Lower leg skin (tissue), 4 donors: ENCODE measurements around the gene HNRNPU. TPM values are rescaled to one million over a fixed set of nuclear protein-coding genes. Genes with fewer than 3 reads are reported as not detected.

ENCODE experiments used
- DNase-seq, 2 donors: peaks; one replicate each; pipeline ENCODE4 v3.0.0-alpha.2; 2019; ENCODE audit warnings: low spot score in 2 of 2
- H3K4me3 ChIP-seq: fragments of 200-600 bp; sonication (generic); 2 replicates; pipeline ENCODE4 v1.5.1; 2017; ENCODE audit warnings: mild to moderate bottlenecking, low read depth; ENCODE audit not compliant: poor library complexity, severe bottlenecking
- POLR2A ChIP-seq, 2 donors: fragments of 450-650 bp; IDR thresholded peaks; one replicate each; pipeline ENCODE4 v1.6.1; 2016 to 2017; ENCODE audit warnings: antibody characterized with exemption in 2 of 2, mild to moderate bottlenecking in 1 of 2, moderate library complexity in 1 of 2
- WGBS, 2 donors: methylation state at CpG; one replicate each; pipeline ENCODE4 v1.1.5; 2018; 5-methylcytosine and 5-hydroxymethylcytosine counted together
- intact Hi-C: fragments of 100-400 bp; cut with DNase I; formaldehyde crosslinking; loops from one replicate; pipeline ENCODE4 v1.15.0; 2023; ENCODE audit warnings: low total_unique reads
- total RNA-seq, 4 donors: library from RNA; depleted of rRNA; stranded (reverse); fragments of >200 nt; gene quantifications; one replicate each; pipeline ENCODE4 v1.1.0, GENCODE V29; 2016
- TF ChIP-seq, protein P1 (sequence below), 3 donors: fragments of 450-650 bp; IDR thresholded peaks; one replicate each; pipeline ENCODE4 v1.5.1; 2016; ENCODE audit warnings: antibody characterized with exemption in 3 of 3, mild to moderate bottlenecking in 3 of 3, moderate library complexity in 2 of 3

The HNRNPU gene
- total RNA-seq, 4 donors from 2014 or later: 183 to 262 (median 209) TPM

DNA sequence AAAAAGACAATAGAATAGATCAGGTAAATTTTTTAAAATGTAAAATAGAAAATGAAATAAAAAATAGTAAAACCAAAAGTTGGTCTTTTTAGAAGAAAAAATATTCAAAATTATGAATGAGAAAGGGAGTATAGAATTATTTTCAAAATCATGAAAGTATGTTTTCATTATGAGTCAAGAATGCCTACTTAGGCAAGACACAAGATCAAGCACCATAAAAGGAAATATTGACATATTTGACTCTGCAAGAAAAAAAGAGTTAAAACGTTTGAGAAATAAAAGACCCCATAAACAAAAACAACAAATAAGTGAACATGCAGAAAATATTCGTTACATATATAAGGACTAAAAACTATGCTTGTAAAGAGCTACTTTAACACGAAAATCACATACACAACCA lies 33.7 kb downstream of the HNRNPU start:
- intact Hi-C loops: loop anchor here (10.0 kb wide), 1 partner anchor 134 kb away; a partner anchor contains a TSS

DNA sequence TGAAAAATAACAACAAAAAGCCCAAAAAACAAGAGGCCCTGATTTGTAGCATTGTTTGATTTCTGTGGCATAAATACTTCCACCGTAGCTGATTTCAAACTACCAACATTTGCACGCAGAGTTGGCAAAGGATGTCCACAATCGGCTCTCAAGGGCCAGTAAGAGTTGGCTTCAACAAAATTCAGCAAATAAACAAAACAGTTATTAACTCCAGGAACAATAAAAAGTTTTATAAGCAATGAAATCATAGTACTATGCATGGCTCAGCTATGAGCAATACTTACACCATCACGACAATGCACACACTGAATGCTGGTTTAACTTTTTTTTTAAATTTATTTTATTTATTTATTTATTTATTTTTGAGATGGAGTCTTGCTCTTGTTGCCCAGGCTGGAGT lies 37.6 kb downstream of the HNRNPU start:
- 86 to 87% methylated on average over 4 of the region's 4 CpGs for WGBS, 2 donors
- intact Hi-C loops: loop anchor here (10.0 kb wide), 1 partner anchor 1232 kb away; no protein-coding TSS in a partner anchor
- H3K4me3 ChIP-seq: no peak overlapping the region
- TF ChIP-seq, protein P1, sequence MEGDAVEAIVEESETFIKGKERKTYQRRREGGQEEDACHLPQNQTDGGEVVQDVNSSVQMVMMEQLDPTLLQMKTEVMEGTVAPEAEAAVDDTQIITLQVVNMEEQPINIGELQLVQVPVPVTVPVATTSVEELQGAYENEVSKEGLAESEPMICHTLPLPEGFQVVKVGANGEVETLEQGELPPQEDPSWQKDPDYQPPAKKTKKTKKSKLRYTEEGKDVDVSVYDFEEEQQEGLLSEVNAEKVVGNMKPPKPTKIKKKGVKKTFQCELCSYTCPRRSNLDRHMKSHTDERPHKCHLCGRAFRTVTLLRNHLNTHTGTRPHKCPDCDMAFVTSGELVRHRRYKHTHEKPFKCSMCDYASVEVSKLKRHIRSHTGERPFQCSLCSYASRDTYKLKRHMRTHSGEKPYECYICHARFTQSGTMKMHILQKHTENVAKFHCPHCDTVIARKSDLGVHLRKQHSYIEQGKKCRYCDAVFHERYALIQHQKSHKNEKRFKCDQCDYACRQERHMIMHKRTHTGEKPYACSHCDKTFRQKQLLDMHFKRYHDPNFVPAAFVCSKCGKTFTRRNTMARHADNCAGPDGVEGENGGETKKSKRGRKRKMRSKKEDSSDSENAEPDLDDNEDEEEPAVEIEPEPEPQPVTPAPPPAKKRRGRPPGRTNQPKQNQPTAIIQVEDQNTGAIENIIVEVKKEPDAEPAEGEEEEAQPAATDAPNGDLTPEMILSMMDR (IDR thresholded peaks at IDR 0.05): no peak
- no peak for TF ChIP-seq POLR2A (IDR thresholded peaks at IDR 0.05)
- DNase-seq: no peak

More for the DNA sequence above, 33.7 kb downstream of the HNRNPU start:
- DNase-seq: no peak
- TF ChIP-seq, protein P1 (IDR thresholded peaks at IDR 0.05): no peak
- TF ChIP-seq POLR2A (IDR thresholded peaks at IDR 0.05): no peak
- 76 to 84% methylated on average over 3 of the region's 3 CpGs for WGBS, 2 donors
- H3K4me3 ChIP-seq: no peak overlapping the region

DNA sequence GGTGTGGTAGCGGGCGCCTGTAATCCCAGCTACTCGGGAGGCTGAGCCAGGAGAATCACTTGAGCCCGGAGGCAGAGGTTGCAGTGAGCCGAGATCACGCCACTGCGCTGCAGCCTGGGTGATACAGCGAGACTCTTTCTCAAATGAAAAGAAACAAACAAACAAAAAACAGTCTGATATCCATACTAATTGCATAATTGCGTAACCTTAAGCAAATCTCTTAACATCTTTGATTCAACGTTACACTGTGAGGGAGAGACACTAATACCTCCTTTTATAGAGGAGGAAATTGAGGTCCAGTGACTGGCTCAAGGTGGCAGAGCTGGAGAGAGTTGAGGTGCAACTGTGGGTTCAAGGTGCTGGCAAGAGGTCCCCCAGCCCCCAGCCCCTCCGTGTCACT lies 41.5 kb downstream of the HNRNPU start:
- H3K4me3 ChIP-seq: no peak overlapping the region
- intact Hi-C loops: loop anchor here (10.0 kb wide), 1 partner anchor 1228 kb away; no protein-coding TSS in a partner anchor
- WGBS, 2 donors: 83 to 94% methylated on average over 11 of the region's 11 CpGs
- TF ChIP-seq POLR2A (IDR thresholded peaks at IDR 0.05): no peak
- TF ChIP-seq, protein P1 (IDR thresholded peaks at IDR 0.05): no peak
- DNase-seq: no peak

- no peak overlapping the region for H3K4me3 ChIP-seq
- no peak for TF ChIP-seq POLR2A (IDR thresholded peaks at IDR 0.05)
- TF ChIP-seq, protein P1 (IDR thresholded peaks at IDR 0.05): no peak
- intact Hi-C loops: loop anchor here (10.0 kb wide), 1 partner anchor 1226 kb away; no protein-coding TSS in a partner anchor
- WGBS, 2 donors: 79 to 86% methylated on average over 3 of the region's 3 CpGs
- no peak for DNase-seq
Observed at GRCh38 chr1:244821134-244821533, 43.2 kb downstream of the HNRNPU start.

- intact Hi-C loops: loop anchor here (10.0 kb wide), 1 partner anchor 1225 kb away; no protein-coding TSS in a partner anchor
- H3K4me3 ChIP-seq: no peak overlapping the region
- no peak for TF ChIP-seq POLR2A (IDR thresholded peaks at IDR 0.05)
- TF ChIP-seq, protein P1 (IDR thresholded peaks at IDR 0.05): no peak
- no peak for DNase-seq
- WGBS, 2 donors: 83 to 89% methylated on average over 2 of the region's 2 CpGs
Observed at GRCh38 chr1:244820131-244820530, 44.2 kb downstream of the HNRNPU start.

DNA sequence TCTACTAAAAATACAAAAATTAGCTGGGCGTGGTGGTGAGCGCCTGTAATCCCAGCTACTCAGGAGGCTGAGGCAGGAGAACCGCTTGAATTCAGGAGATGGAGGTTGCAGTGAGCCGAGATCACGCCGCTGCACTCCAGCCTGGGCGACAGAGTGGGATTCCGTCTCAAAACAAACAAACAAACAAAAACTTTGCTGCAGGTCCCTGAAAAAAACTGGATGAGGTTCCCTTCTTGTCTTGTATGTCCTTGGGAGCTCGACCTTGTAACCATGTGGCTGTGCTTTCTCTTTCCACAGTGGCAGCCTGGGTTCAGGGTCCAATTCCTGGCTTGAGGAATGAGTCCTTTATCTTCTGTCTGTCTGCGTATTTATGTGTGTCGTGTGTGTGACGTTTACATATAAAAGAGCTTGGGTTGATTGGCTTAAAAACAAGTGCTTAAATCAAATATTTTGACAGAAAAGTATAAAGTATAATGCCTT lies 46.9 kb downstream of the HNRNPU start:
- DNase-seq: no peak
- 89 to 90% methylated on average over 12 of the region's 12 CpGs for WGBS, 2 donors
- intact Hi-C loops: no loop called here
- H3K4me3 ChIP-seq: no peak overlapping the region
- TF ChIP-seq POLR2A (IDR thresholded peaks at IDR 0.05): no peak
- TF ChIP-seq, protein P1 (IDR thresholded peaks at IDR 0.05): no peak
